Spleen (tissue), 7 donors: ENCODE measurements around the gene PRSS22.

Source experiments
- CTCF ChIP-seq, 11 experiments: fragments of 200-600 bp in 7 of 11; fragments of 450-650 bp in 4 of 11; sonication (generic) in 4 of 11; IDR thresholded peaks in 8 of 11; conservative IDR thresholded peaks in 3 of 11; 1 replicate in 7 of 11; 2 replicates in 4 of 11; pipeline versions ENCODE4 v1.4.0 to v1.8.0; 2016 to 2021; ENCODE audit warnings: antibody characterized with exemption in 11 of 11, inconsistent platforms in 4 of 11, mild to moderate bottlenecking in 1 of 11
- POLR2A ChIP-seq, 3 donors: fragments of 450-650 bp; IDR thresholded peaks; one replicate each; pipeline ENCODE4 v1.5.1; 2017; ENCODE audit warnings: antibody characterized with exemption in 3 of 3, mild to moderate bottlenecking in 1 of 3
- POLR2AphosphoS5 ChIP-seq, 3 donors: sonication (generic); formaldehyde crosslinking; IDR thresholded peaks; one replicate each; pipeline ENCODE4 v1.5.1; 2017; ENCODE audit warnings: antibody characterized with exemption in 3 of 3
- donor health status: DM: no; HTN: no; CAD: no; lungs with moderate emphysema.
- donor health status: DM: no; HTN: no; CAD: no.
- donor health status: DM: no; HTN: no; CAD: no.

GRCh38 chr16:2803545-2804195 is 54.3 kb downstream of the PRSS22 start:
- TF ChIP-seq CTCF (IDR thresholded peaks at IDR 0.05 in 8 of 11, conservative IDR thresholded peaks at IDR 0.05 in 3 of 11) (no peak), POLR2AphosphoS5 (IDR thresholded peaks at IDR 0.05) (no peak), POLR2A (IDR thresholded peaks at IDR 0.05) (no peak)
